ENCODE data around the gene TM9SF1. TPM values are rescaled to one million over a fixed set of nuclear protein-coding genes. Genes with fewer than 3 reads are reported as not detected.
A peak's percentile ranks its signal among the peaks of the same experiment; 100 is the strongest.

The TM9SF1 gene
- polyA plus RNA-seq, 1 donor from 2014 or later: 25.1 TPM

GRCh38 chr14:24194186-24194872, 912 bp downstream of the TM9SF1 start:
- H3K27ac Mint-ChIP-seq: peak overlapping the region; percentile 90 to 99 (median 99)
- H3K27me3 Mint-ChIP-seq: no peaks in the 10 kb centered on the region
- H3K4me3 Mint-ChIP-seq: peak overlapping the region; percentile 93 to 97 (median 96)
- H3K36me3 Mint-ChIP-seq: no peaks in the 10 kb centered on the region
- no peaks in the 10 kb centered on the region for H3K9me3 Mint-ChIP-seq
- H3K4me1 Mint-ChIP-seq: peaks cover 31 to 34% (median 32%) of the 10 kb centered on the region in 3 donors

- H3K27ac Mint-ChIP-seq: peak overlapping the region in 1 of 3 donors; percentile 77
These were observed 2.3 kb downstream of the TM9SF1 start for GRCh38 chr14:24192933-24193332.

GRCh38 chr14:24190416-24190815, 4.8 kb downstream of the TM9SF1 start:
- Mint-ChIP-seq H3K4me3 (peak overlapping the region in 1 of 4 donors; percentile 100), H3K36me3 (peaks cover 1% of the 10 kb centered on the region), H3K4me1 (peaks cover 25 to 26% (median 25%) of the 10 kb centered on the region in 3 donors)

More at GRCh38 chr14:24192933-24193332, 2.3 kb downstream of the TM9SF1 start:
- H3K36me3 Mint-ChIP-seq: no peaks in the 10 kb centered on the region
- peak overlapping the region in 2 of 4 donors; percentile 37 to 87 for H3K4me3 Mint-ChIP-seq
- no peaks in the 10 kb centered on the region for H3K27me3 Mint-ChIP-seq
- no peaks in the 10 kb centered on the region for H3K9me3 Mint-ChIP-seq
- peaks cover 27 to 33% (median 32%) of the 10 kb centered on the region in 3 donors for H3K4me1 Mint-ChIP-seq

GRCh38 chr14:24189460-24189859, 5.8 kb downstream of the TM9SF1 start:
- no peaks in the 10 kb centered on the region for H3K9me3 Mint-ChIP-seq
- no peaks in the 10 kb centered on the region for H3K27me3 Mint-ChIP-seq
- peaks cover 1% of the 10 kb centered on the region for H3K36me3 Mint-ChIP-seq
- peak overlapping the region in 2 of 4 donors; percentile 48 to 100 for H3K4me3 Mint-ChIP-seq
- H3K27ac Mint-ChIP-seq: peak overlapping the region; percentile 88 to 99 (median 95)
- peaks cover 22 to 24% (median 23%) of the 10 kb centered on the region in 3 donors for H3K4me1 Mint-ChIP-seq

More at GRCh38 chr14:24190416-24190815, 4.8 kb downstream of the TM9SF1 start:
- Mint-ChIP-seq H3K27me3 (no peaks in the 10 kb centered on the region), H3K9me3 (no peaks in the 10 kb centered on the region), H3K27ac (peak overlapping the region in 1 of 3 donors; percentile 99)

- H3K9me3 Mint-ChIP-seq: no peaks in the 10 kb centered on the region
- peak overlapping the region; percentile 88 to 99 (median 95) for H3K27ac Mint-ChIP-seq
- H3K4me1 Mint-ChIP-seq: peaks cover 18 to 19% (median 18%) of the 10 kb centered on the region in 3 donors
- H3K36me3 Mint-ChIP-seq: peaks cover 1% of the 10 kb centered on the region
- peak overlapping the region; percentile 90 to 100 (median 96) for H3K4me3 Mint-ChIP-seq
- no peaks in the 10 kb centered on the region for H3K27me3 Mint-ChIP-seq
These were observed 6.2 kb downstream of the TM9SF1 start for GRCh38 chr14:24189059-24189375.

- Mint-ChIP-seq H3K27me3 (no peaks in the 10 kb centered on the region), H3K4me3 (peak within 1 kb of the TSS; percentile 90 to 100 (median 96)), H3K27ac (peak within 1 kb of the TSS; percentile 88 to 99 (median 95)), H3K36me3 (peaks cover 1% of the 10 kb centered on the region), H3K4me1 (peaks cover 16 to 18% (median 17%) of the 10 kb centered on the region in 3 donors), H3K9me3 (no peaks in the 10 kb centered on the region)
These were observed 6.8 kb downstream of the TM9SF1 start, which contains the start of gene IPO4 for GRCh38 chr14:24188251-24189058. TSS of gene IPO4 (minus strand) at chr14:24188816. CDS start at chr14:24188787, 29 bp downstream.

- Mint-ChIP-seq H3K4me1 (peaks cover 15 to 17% (median 16%) of the 10 kb centered on the region in 3 donors), H3K27me3 (no peaks in the 10 kb centered on the region), H3K4me3 (peak overlapping the region; percentile 84 to 100 (median 94)), H3K9me3 (no peaks in the 10 kb centered on the region), H3K36me3 (peaks cover 1% of the 10 kb centered on the region), H3K27ac (peak overlapping the region in 2 of 3 donors; percentile 88 to 99)
These were observed 7.7 kb downstream of the TM9SF1 start for GRCh38 chr14:24187539-24187915.

GRCh38 chr14:24186831-24187538, 8.3 kb downstream of the TM9SF1 start:
- peaks cover 1% of the 10 kb centered on the region for H3K36me3 Mint-ChIP-seq
- H3K4me1 Mint-ChIP-seq: peaks cover 11 to 14% (median 13%) of the 10 kb centered on the region in 3 donors
- peak overlapping the region in 2 of 3 donors; percentile 96 to 99 for H3K27ac Mint-ChIP-seq
- no peaks in the 10 kb centered on the region for H3K27me3 Mint-ChIP-seq
- no peaks in the 10 kb centered on the region for H3K9me3 Mint-ChIP-seq
- H3K4me3 Mint-ChIP-seq: peak overlapping the region; percentile 34 to 100 (median 79)

GRCh38 chr14:24185741-24186140, 9.5 kb downstream of the TM9SF1 start:
- H3K4me1 Mint-ChIP-seq: peaks cover 11 to 14% (median 13%) of the 10 kb centered on the region in 3 donors
- peak overlapping the region in 1 of 3 donors; percentile 84 for H3K27ac Mint-ChIP-seq
- H3K4me3 Mint-ChIP-seq: no peak overlapping the region
- H3K36me3 Mint-ChIP-seq: peaks cover 1% of the 10 kb centered on the region
- no peaks in the 10 kb centered on the region for H3K27me3 Mint-ChIP-seq
- H3K9me3 Mint-ChIP-seq: no peaks in the 10 kb centered on the region

- Mint-ChIP-seq H3K4me3 (no peak overlapping the region), H3K4me1 (peaks cover 11 to 13% (median 13%) of the 10 kb centered on the region in 3 donors), H3K9me3 (no peaks in the 10 kb centered on the region), H3K27ac (peak overlapping the region in 1 of 3 donors; percentile 84), H3K27me3 (no peaks in the 10 kb centered on the region), H3K36me3 (peaks cover 1% of the 10 kb centered on the region)
These were observed 10.2 kb downstream of the TM9SF1 start for GRCh38 chr14:24185026-24185425.

GRCh38 chr14:24184104-24184970, 10.9 kb downstream of the TM9SF1 start:
- H3K4me1 Mint-ChIP-seq: peaks cover 10 to 12% (median 10%) of the 10 kb centered on the region in 3 donors

GRCh38 chr14:24183014-24183481, 12.2 kb downstream of the TM9SF1 start:
- Mint-ChIP-seq H3K9me3 (no peaks in the 10 kb centered on the region), H3K27ac (peak overlapping the region in 2 of 3 donors; percentile 39 to 45)

More at GRCh38 chr14:24184104-24184970, 10.9 kb downstream of the TM9SF1 start:
- Mint-ChIP-seq H3K27me3 (no peaks in the 10 kb centered on the region), H3K9me3 (no peaks in the 10 kb centered on the region), H3K4me3 (peak overlapping the region in 1 of 4 donors; percentile 17), H3K36me3 (peaks cover 1% of the 10 kb centered on the region), H3K27ac (peak overlapping the region in 1 of 3 donors; percentile 84)

GRCh38 chr14:24182110-24182882, 12.9 kb downstream of the TM9SF1 start:
- H3K4me3 Mint-ChIP-seq: no peak overlapping the region
- peaks cover 0 to 3% (median 0%) of the 10 kb centered on the region in 3 donors for H3K4me1 Mint-ChIP-seq
- H3K27ac Mint-ChIP-seq: peak overlapping the region in 2 of 3 donors; percentile 16 to 67
- peaks cover 1% of the 10 kb centered on the region for H3K36me3 Mint-ChIP-seq
- H3K27me3 Mint-ChIP-seq: no peaks in the 10 kb centered on the region
- H3K9me3 Mint-ChIP-seq: no peaks in the 10 kb centered on the region

More at GRCh38 chr14:24183014-24183481, 12.2 kb downstream of the TM9SF1 start:
- Mint-ChIP-seq H3K4me3 (no peak overlapping the region), H3K36me3 (peaks cover 1% of the 10 kb centered on the region), H3K27me3 (no peaks in the 10 kb centered on the region), H3K4me1 (peaks cover 0 to 9% (median 4%) of the 10 kb centered on the region in 3 donors)

Data from IgD-negative memory B cell (primary cell).